HG02973 (cell line): Measurements from ENCODE around the gene TOR2A.

Experiments
- ATAC-seq: cut with Tn5 transposase; IDR thresholded peaks from one replicate; pipeline ENCODE4 v1.9.1; 2021; ENCODE audit warnings: moderate library complexity; ENCODE audit not compliant: unreplicated experiment

Gene TOR2A

DNA sequence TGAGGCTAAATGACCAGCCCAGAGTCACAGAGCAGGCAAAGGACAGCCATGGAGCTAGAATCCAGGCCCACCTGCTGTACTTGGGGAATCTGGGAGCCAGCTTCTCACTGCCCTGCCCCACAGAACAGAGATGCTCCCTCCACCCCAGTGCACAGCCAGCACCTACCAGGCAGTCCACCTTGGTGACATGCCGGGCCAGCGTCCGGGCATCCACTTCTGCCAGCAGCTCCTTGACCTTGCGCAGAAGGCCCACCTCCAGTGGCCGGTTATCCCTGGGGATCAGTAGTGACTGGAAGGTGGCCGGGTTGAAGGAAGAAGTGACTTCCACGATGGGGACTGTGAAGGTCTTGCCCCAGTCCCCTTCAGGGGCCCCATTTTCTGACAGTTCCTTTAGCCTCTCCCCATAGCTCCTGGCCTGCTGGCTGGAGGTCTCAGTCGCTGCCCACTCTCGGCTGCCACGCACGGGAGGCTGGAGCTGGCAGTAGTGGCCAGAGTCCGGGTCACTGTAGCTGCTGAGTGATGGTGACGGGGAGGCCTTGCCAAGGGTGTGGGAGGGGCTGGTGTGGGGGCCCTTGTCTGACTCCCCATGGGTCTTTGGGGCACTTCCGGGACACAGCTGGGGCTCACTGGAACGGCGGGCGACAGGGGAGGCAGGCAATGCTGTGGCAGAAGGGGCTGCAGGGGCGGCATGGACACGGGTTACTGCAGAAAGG lies 9.5 kb upstream of the TOR2A start:
- no peak for ATAC-seq

GRCh38 chr9:127742435-127743088 lies 7.5 kb upstream of the TOR2A start:
- no peak for ATAC-seq

DNA sequence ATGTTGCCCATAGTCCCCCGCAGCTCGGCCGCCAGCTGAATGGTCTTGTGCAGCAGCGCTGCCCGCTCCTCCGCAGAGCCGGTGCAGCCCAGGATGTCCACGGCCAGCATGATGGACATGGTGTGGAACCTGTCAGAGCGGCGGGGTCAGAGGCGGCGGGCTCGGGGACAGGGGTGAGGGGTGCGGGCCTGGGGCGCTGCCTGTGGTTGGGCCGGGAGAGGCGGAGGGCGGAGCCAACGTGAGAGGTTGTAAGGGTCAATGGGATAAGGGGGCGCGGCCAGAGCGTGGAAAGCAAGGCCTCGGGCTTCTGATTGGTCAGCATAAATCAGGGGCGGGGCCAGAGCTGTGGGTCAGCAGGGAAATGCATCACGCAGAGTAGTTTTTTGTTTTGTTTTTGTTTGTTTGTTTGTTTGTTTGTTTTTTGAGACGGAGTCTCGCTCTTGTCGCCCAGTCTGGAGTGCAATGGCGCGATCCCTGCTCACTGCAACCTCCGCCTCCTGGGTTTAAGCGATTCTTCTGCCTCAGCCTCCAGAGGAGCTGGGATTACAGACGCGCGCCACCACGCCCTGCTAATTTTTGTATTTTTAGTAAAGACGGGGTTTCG lies 6.8 kb upstream of the TOR2A start:
- ATAC-seq = no peak

DNA sequence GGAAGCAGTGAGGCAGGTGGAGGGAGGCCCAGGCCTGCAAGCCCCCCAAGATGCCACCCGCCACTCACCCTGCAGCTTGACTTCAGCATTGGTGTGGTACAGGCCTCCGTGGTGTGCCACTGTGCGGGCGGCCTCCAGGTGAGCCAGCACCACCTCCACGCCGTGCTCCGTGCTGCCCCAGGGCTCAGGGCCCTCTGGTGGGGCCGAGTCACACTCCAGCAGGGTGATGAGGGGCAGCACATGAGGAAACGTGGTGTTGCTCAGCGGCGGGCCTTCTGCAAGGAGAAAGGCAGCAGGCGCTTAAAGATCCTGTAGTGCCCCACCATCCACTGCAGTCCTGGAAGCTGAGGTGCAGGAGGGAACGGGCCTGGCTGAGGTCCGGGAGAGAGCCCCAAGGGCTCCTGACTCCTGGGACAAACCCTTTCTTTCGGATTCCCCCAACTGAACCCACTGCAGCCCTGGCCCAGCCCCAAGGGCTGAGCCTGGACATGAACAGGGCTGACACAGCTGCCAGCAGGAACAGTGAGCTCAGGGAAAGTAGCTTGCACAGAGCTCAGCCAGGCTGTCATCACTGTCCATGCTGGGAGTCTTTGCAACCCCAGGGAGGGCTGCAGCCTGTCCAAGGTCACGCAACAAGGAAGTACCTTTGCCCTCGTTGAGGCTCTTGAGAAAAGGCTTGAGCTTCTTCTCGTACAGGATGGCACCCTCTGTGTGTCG lies 4.7 kb upstream of the TOR2A start:
- ATAC-seq = no peak

- no peak for ATAC-seq
These were observed 3.6 kb upstream of the TOR2A start for GRCh38 chr9:127738666-127739065.

GRCh38 chr9:127735530-127736185 lies 564 bp upstream of the TOR2A start:
- no peak for ATAC-seq

DNA sequence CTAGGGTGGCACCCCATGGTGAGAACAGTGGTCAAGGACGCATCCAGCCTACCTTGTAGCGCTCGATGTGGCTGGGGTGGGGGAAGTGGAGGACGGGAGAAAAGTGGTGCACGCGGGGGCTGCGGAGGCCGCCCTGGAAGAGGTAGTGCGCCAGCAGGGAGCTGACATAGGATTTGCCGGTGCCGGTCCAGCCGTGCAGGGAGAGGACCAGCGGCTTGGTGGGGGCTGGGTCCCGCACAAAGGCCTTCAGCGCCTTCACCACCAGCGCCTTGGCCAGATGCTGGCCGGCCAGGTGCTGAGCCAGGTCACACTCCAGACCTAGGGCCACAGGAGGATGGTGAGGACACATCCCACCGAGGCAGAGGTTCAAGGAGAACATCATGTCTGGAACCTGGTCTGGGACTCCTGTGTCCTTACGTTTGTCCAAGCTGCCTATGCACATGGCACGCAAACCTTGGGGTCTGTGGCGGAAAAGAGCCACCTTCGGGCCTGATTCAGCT lies 797 bp downstream of the TOR2A start:
- ATAC-seq = no peak

- no peak for ATAC-seq
These were observed 1.5 kb downstream of the TOR2A start for GRCh38 chr9:127733614-127734013.

DNA sequence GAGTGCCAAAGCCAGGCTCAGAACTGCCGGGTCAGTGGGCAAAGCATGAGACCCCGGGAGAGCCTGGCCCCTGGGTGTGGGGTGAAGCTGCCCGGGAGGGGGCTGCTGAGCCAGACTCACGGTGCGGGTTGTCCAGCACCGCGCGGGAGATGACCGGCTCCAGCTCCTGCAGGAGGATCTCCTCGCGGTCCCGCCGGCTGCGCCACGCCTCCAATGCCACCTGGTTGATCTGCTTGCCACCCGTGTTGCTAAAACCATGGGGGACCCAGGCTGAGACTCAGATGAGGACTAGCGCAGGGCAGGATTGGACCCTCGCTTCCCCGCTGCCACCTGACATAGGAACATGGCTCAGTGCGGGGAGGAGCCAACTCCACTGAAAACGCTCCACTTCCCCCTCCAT lies 2.6 kb downstream of the TOR2A start:
- no peak for ATAC-seq

- no peak for ATAC-seq
These were observed 3.2 kb downstream of the TOR2A start for GRCh38 chr9:127731938-127732337.

DNA sequence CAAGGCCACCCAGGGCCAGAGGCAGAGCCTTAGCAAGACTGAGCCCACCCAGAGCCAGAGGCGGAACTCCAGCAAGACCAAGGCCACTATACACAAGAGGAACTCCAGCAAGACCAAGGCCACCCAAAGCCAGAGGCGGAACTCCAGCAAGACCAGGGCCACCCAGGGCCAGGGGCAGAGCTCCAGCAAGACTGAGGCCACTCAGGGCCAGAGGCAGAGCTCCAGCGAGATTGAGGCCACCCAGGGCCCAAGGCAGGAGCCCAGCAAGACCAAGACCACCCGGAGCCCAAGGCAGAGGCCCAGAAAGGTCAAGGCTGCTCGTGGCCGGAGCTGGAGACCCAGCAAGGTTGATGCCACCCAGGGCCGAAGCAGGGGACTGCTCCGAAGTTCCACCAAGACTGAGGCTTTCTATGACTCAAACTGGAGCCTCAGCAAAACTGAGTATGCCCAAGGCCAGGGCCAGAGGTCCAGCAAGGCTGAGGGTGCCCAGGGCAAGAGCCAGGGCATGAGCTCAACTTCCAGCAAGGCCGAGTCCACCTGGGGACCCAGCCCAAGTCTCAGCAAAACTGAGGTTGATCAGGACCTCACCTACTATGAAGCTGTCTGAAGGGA lies 4.2 kb downstream of the TOR2A start:
- ATAC-seq = no peak

DNA sequence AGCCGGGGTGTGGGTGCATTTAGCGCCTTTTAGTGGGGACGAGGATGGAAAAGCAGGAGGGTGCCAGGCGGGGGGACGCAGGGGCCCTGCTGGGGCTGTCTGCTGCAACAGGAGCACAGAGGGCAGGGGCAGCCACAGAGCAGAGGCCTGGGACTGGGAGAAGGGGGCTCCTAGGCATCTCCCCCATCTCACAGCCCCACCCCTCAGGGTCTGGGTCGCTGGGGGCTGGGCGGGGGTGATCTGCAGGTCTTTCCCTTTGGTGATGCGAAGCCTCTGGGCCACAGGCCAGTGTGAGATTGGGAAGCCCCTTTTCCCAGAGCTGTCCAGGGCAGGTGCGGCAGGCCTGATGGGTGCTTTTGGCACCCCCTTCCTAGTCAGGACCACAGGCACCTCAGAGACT lies 4.8 kb downstream of the TOR2A start:
- no peak for ATAC-seq

GRCh38 chr9:127729522-127730256 lies 5.4 kb downstream of the TOR2A start:
- ATAC-seq = no peak

- no peak for ATAC-seq
These were observed 6.3 kb downstream of the TOR2A start for GRCh38 chr9:127728808-127729207.

GRCh38 chr9:127726871-127727270 lies 8.2 kb downstream of the TOR2A start:
- no peak for ATAC-seq

GRCh38 chr9:127724012-127724411 lies 11.1 kb downstream of the TOR2A start:
- ATAC-seq = no peak

DNA sequence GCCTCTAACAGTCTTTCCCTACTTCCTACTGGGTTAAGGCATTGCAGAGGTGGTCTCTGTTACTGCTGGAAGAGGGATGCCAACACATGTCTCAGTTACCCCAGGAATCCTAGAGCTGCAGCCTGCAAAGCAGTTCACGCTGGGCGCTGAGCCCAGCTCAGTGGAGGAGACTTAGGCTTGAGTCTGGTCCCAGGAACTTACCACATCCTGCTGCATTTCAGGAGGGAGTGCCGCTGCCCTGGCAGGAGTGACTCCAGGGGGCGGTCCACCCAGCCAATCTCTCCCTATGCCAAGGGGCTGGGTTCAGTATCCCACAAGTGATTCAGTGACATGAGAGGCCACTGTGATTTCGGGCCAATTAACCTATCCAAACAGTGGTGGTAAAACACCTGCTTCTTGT lies 11.7 kb downstream of the TOR2A start:
- ATAC-seq = no peak

DNA sequence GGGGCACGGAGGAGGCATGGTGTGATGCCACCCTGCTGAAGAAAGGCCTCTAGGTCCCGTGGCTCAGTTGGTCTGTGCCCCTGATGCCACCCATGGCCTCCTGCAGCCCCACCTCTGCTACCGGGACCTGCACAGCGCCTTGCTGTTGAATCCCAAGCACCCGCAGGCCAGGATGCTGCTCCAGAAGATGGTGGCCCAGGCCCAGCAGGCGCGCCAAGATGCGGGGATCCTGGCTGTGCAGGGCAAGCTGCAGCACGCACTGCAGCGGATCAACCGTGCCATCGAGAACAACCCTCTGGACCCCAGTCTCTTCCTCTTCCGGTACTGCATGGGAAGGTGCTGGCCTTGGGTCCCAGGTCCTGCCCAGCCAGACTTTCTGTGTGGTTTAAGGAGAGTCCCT lies 12.1 kb downstream of the TOR2A start:
- ATAC-seq = no peak

DNA sequence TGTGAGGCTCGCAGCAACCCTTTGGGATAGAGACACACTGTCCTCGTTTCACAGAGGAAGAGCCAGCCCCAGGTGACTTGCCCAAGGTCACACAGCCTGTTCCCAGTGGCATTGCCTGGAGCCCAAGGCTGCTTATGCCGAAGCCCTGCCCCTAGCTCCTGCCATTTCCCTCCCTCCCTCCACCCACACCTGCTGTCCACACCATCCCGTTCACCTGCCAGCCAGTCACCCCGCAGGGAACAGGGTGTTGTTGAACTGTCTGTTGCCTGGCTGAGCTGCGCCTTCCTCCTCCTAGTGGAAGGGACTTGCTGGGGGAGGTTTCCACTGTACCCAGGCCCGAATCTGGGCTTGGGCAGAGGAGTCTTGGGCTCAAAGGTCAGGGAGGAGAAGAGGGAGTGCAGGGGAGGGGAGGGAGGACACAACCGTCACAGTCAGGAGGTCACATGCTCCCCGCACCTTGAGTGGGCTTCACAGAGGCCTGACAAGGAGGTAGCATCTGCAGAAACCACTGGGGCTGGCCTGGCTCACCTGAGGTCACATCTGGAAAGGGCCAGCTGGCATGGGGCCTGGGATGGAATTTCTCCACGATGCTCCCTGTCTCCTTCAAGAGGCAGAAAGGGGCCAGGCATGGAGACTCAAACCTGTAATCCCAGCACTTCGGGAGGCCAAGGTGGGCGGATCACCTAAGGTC lies 12.9 kb downstream of the TOR2A start:
- ATAC-seq = no peak
